Endometrium (tissue), 2 donors: Measurements from ENCODE around the gene ARL5B.
"Not testable (repeated sequence)": the region's sequence is repeated elsewhere in the genome, so short reads cannot be mapped to it uniquely, and the experiment has no call there.

Experiments
- FAIRE-seq: peaks from 2 replicates; lab custom pipeline; 2012; peaks lifted over from hg19 to GRCh38; lab: Jason Lieb, UNC
- donor health status: control.
- donor health status: control.

The ARL5B gene, protein sequence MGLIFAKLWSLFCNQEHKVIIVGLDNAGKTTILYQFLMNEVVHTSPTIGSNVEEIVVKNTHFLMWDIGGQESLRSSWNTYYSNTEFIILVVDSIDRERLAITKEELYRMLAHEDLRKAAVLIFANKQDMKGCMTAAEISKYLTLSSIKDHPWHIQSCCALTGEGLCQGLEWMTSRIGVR

DNA sequence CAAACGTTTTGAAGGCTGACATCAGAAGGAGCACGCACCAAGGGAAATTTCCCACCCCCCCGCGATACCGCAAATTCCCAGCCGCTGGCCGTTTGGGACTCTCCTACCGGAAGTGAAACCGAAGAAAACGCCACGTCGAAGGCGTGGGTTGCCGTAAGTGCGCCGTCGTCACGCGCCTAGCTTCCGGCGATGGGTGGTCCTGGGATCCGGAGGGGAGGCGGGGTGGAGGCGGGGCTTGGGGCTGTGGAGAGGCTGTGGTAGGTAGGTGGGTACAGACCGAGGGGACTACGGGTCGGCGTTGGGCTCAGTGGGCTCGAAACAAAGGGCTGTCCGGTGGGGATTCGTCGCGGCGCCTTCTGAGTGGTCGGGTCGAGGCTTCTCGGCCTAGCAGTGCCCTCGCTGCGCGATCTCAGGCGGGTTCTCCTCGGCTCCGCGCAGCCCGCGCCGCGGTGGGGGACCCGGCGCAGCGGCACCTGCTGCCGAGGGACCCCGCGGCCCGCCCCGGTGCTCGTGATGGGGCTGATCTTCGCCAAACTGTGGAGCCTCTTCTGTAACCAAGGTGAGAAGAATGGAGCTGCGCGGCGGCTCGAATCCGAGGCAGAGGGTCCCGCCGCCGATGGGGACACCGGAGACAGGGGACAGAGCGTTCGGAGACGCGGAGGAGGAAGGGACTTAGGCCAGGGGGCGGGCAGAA, at the start of gene ARL5B:
ARL5B (plus strand) TSS at position 307 of the 694 bp plus-strand sequence; CDS start at position 514, 207 bp downstream.
- peak; percentile 79 for FAIRE-seq

DNA sequence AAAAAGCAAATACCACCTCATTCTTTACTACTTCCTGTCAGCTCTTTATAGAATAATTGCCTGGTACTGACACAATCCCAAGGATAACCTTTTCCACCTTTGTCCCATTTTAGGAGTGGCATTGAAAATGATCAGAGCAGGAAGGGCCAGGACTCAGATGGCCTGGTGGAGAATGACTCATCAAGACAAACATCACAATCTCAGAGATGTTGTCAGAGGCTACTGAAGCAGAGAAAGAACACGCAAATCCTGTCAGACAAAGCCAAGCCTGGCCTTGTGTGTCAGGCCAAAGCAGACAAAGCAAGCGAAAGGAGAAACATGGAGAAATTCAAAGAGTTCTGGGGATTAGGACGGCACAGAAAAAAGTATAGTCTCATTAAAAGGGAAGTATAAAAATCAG, 48.7 kb upstream of the ARL5B start:
- no peak for FAIRE-seq

DNA sequence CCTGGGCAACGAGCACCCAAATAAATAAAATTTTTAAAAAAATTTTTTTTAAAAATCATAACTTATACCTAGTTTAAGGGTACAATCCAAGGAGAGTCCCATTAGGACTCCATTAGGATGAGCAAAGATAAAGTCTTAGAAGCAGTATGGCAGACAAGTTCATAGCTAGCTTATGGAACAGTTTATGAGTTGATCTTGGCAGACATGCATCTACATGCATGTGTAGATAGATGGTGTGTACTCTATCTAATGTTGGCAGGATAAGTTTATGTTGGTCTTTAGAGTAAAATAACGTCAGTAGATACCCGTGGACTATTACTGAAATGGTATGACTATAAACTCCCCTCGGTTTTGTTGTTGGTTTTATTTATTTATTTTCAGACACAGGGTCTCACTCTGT, 48.1 kb upstream of the ARL5B start:
- FAIRE-seq = no peak

DNA sequence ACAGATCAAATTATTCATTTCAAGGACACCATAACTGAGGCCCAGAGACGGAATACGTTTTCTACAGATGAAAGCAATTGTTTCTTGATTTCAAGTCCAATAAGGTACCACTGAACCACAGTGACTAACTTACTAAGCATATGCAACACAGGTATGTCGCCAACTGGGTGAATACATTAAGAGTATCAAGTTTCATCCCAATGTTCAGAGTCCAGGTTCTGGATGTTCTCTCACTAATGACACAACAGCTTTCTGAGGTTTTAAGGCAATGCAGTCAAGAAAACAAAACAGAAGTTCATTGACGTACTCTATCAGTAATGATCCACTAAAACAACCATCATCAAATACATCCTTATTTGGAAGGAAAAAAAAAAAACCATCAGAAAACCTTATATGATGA, 43.6 kb upstream of the ARL5B start:
- no peak for FAIRE-seq

DNA sequence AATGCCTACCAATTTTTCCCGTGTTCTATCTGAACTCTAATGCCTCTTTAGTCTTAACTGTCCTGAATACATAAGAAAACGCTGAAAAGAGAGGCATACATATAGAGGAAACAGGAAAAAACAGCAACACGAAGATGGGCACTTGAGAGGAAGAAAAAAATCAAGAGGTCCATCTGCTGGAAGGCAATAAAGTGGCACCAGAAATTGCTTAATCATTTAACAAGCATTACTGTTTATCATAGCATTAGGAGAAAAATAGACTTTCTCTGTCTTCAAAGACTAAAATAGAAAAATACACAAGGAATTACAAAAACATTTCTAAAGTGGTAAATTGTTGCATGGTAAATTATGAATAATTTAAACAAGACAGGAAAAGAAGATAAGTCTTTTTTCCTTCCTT, 42.9 kb upstream of the ARL5B start:
- FAIRE-seq = no peak

DNA sequence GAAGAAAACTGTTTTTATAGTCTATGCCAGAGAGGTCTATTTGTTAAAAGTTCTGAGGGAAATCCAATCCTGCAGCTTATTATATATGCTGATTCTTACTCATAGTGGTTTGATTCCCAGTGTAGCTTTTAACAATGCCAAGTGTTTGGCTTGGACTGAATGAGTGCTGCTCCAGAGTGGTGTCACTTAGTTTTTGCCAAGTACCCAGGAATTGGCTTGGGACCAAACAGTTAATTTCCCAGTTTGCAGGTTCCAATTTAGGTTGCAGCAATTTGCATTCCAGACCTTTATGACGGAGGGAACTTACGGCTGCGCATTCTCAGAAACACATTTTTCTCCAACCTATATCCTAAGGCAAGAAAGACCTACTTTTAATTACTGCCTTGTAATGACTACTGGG, 40.2 kb upstream of the ARL5B start:
- FAIRE-seq = no peak

DNA sequence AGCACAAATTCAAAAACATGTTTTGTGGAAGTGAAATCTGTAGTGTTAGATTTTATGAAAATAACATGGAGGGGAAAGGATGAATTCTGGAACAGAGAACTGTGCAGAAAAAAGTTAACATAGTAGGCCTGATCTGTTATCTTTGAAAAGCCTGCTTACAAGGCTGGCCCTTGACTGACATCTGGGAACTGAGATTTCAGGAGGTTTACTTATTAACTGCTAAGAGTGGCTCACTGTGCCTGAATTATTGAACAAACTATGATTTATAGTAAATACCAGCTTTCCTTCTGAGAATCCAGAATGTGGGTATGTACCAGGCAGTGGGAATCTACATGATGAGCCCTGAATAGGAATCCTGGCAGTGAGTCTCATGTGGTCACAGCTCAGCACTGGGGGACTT, 38.4 kb upstream of the ARL5B start:
- FAIRE-seq = no peak

DNA sequence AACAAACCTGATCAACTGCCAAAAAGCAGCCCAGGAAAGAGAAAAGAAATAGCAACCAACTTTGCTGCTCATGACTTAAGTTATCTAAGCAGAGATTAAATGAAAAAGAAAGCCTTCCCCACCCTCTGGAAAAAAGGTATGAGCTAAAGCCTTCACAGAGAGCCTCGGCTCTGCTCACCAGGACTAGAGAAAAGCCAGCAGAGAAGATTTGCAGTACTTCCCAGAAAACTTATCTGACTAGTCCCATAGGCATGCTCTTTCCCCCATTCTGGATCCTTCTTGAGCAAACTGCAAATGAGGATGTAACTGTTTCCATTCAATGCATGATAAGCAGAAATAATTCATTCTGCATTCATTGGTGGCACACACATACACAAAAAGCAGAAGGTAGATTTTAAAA, 35.6 kb upstream of the ARL5B start:
- FAIRE-seq = not testable (repeated sequence)

DNA sequence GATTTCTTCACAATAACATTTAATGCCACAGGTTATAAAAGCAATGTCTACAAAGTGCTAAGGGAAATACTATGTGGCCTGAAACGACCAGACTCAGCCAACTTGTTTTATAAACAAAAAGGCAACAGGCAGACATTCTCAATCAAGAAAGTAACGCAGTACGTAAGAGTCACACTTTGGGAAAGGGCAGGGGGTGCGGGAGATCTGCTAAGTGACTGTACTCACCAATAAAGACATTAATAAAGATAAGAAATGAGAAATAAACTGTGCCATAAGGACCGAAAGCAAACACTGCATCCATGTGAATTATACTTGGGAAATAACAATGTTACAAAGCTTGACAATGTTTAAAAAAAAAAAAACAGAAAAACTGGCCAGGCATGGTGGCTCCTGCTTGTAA, 33.3 kb upstream of the ARL5B start:
- no peak for FAIRE-seq

DNA sequence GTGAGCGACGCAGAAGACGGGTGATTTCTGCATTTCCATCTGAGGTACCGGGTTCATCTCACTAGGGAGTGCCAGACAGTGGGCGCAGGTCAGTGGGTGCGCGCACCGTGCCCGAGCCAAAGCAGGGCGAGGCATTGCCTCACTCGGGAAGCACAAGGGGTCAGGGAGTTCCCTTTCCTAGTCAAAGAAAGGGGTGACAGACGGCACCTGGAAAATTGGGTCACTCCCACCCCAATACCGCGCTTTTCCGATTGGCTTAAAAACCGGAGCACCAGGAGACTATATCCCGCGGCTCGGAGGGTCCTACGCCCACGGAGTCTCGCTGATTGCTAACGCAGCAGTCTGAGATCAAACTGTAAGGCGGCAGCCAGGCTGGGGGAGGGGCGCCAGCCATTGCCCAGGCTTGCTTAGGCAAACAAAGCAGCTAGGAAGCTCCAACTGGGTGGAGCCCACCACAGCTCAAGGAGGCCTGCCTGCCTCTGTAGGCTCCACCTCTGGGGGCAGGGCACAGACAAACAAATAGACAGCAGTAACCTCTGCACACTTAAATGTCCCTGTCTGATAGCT, 31.7 kb upstream of the ARL5B start:
- FAIRE-seq = not testable (repeated sequence)

DNA sequence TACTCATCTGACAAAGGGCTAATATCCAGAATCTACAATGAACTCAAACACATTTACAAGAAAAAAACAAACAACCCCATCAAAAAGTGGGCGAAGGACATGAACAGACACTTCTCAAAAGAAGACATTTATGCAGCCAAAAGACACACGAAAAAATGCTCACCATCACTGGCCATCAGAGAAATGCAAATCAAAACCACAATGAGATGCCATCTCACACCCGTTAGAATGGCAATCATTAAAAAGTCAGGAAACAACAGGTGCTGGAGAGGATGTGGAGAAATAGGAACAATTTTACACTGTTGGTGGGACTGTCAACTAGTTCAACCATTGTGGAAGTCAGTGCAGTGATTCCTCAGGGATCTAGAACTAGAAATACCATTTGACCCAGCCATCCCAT, 26.7 kb upstream of the ARL5B start:
- FAIRE-seq = not testable (repeated sequence)

DNA sequence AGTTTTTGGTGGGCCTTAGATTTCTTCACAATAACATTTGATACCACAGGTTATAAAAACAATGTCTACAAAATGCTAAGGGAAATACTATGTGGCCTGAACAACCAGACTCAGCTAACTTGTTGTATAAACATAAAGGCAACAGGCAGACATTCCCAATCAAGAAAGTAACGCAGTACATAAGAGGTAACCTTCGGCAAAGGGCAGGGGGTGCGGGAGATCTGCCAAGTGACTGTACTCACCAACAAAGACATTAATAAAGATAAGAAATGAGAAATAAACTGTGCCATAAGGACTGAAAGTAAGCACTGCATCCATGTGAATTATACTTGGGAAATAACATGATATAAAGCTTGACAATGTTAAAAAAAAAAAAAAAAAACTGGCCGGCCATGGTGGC, 23.2 kb upstream of the ARL5B start:
- no peak for FAIRE-seq

DNA sequence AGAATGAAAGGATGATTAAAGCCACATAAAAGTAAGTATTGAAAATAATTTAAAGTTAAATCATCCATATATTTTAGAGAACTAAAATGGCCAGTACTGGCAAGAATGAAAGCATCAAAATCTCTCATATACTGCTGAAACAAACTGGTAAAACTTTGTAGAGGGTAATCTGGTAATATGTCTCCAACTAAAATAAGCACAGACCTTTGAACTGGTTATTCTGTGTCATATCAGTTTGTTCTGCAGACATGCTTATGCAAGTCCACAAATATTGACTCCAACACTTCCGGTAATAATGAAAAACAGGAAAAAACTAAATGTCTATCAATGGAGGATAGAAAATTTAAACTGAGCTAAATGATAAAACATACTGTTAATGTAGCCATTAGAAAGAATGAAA, 21.8 kb upstream of the ARL5B start:
- peak; percentile 21 for FAIRE-seq

DNA sequence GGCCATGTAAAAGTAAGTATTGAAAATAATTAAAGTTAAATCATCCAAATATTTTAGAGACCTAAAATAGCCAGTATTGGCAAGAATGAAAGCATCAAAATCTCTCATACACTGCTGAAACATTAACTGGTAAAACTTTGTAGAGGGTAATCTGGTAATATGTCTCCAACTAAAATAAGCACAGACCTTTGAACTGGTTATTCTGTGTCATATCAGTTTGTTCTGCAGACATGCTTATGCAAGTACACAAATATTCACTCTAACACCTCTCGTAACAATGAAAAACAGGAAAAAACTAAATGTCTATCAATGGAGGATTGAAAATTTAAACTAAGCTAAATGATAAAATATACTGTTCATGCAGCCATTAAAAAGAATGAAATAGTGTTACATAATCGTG, 19.5 kb upstream of the ARL5B start:
- FAIRE-seq = not testable (repeated sequence)

DNA sequence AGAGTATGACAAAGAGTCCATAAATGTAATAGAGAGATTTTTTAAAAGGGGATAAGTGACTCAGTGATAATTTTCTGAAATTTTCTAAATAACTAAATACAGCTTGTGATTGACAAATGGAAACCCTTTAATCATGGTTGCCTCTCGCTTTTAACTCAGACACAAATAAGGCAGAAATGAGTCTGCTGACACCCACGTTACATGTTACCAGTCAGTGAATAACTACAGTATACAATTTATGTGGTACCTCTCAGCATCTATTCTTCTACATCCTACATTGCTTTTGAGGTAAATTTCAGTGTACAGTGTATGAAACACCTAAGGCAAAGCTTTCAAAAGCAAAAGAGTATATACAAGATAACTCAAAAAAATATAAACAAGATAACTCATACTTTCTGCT, 12.1 kb upstream of the ARL5B start:
- no peak for FAIRE-seq

DNA sequence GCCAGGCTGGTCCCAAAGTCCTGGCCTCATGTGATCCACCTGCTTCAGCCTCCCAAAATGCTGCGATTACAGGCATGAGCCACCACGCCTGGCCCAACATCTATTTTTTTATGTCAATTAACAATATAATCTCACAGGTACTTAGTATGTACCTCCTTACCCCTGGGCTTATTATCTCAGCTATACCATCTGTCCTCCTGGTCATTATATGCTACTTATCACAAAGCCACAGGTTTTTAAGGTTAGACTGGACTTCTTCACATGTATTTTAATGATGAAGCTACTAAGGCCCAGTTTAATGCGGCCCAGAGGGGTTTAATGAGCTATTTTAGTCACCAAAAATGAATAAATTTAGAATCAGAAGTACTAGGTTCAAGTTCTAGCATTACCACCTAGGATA, 11.3 kb upstream of the ARL5B start:
- FAIRE-seq = no peak

DNA sequence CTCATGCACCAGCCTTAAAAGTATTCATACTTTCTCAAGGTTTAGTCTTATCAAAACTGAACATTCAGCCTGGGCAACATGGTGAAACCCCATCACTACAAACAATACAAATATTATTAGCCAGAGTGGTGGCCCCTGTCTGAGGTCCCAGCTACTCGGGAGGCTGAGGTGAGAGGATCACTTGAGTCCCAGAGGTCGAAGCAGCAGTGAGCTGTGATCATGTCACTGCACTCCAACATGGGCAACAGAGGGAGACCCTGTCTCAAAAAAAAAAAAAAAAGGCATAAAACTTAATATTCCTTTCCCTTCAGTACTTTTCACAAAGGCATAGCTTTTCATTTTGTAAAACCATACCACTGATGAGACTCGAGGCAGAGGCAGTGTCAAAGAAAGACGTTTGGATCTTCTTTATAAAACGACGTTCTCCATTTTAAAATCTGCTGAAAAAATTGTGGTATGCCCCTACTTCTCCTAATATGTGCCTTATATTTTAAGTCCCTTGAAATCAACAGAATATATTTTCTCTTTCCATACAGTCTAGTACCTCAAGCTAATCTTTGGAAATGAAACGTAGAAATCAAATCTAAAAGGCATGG, 9.8 kb upstream of the ARL5B start:
- no peak for FAIRE-seq

DNA sequence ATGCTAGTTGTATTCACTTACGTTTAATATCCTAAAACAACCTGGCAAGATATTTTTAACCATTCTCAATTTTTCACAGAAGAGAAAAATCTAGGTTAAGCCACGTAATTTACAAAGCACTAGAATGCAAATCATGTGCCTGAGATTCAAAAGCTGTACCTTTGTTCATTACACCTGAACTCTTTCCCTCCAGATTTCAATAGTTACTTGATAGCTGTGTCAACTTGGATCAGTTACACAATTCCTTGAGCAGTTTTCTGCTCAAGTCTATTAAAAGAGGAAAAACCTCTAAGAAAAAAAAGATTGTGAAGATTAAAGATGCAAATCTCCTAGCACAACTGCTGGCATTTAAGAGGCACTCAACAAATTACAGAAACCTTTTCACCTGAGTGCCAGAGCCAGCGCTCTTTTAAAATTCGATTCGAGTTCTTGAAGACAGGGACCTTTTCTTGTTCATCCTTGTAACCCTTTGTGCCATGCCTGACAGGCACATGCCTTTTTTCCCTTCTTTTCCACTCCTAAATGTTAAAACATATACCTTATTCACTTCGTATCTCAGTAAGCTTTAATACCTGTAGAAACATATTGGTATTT, 8.7 kb upstream of the ARL5B start:
- no peak for FAIRE-seq

DNA sequence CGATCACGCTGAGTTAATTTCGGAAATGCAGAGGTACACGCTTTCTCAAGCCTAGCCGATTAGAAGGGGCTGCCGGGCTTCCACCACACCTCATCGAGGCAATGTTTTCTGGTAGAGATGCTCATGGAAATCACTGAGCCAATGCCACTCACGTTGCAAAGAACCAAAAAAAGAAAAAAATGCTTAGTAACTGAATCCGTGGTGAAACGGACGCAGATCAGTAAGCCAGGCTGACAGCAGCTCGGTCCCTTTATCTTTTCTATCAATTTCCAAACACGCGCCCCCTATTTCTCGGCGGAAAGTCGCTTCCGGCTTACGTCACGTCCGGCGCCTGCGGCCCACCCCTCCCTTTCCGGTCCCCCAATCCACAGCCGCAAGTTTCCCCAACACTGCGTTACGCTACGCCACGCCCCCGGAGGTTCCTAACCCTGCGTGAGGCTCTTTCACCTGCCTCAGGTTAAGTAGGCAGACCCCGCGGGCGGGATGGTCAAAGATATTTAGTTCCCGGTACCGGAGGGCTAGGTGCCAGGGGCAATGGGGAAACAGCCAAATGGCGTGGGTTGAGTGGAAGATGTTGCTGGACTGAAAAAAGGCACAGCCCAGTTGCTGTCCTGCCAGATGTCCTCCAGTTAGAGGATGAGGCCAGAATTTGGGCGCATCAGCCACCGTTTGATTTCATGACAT, 7.8 kb upstream of the ARL5B start, which contains the start of gene NSUN6:
NSUN6 (minus strand) TSS at position 264 of the 684 bp plus-strand sequence. CDS start 384 bp downstream, outside the sequence.
- peak; percentile 76 for FAIRE-seq

DNA sequence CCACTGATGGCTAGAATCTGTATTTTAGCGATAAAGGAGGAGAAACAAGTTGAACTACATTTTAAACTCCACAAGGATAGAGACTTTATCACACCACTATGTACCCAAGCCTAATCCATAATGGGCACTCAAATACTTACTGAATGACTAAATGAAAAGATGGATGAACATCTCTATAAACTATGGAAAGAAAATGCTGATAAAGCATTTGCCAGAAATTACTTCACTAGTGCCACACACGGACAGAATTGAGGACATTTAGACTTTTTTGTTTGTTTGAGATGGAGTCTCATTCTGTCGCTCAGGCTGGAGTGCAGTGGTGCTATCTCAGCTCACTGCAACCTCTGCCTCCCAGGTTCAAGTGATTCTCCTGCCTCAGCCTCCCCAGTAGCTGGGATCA, 6.1 kb upstream of the ARL5B start:
- no peak for FAIRE-seq

DNA sequence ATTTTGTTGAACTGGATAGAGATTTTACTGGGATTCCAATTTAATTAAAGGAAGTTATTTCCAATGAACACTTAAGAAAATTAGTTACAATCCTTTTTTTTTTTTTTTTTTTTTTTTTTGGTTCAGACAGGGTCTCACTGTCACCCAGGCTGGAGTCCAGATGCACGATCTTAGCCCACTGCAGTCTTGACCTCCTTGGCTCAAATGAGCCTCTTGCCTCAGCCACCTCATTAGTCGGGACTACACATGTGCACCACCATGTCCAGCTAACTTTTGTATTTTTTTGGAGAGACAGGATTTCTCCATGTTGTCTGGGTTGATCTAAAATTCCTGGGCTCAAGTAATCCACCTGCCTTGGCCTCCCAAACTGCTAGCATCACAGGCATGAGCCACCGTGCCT, 2.5 kb upstream of the ARL5B start:
- no peak for FAIRE-seq
